Hepatocyte (in vitro differentiated cells): ENCODE measurements around the gene TH. TPM values are rescaled to one million over a fixed set of nuclear protein-coding genes. Genes with fewer than 3 reads are reported as not detected.

Experiments used
- DNase-seq: peaks from one replicate; pipeline ENCODE4 v3.0.0-alpha.2; 2016; ENCODE audit warnings: low spot score
- H2AFZ ChIP-seq: fragments of 200-600 bp; sonication (generic); 2 replicates; pipeline ENCODE4 v1.6.0; 2016; ENCODE audit warnings: antibody characterized with exemption, mild to moderate bottlenecking
- H3K27ac ChIP-seq: fragments of 200-600 bp; sonication (generic); 2 replicates; pipeline ENCODE4 v1.5.1; 2016; ENCODE audit warnings: mild to moderate bottlenecking
- H3K27me3 ChIP-seq: fragments of 200-600 bp; sonication (generic); 2 replicates; pipeline ENCODE4 v1.6.1; 2016
- H3K36me3 ChIP-seq: fragments of 200-600 bp; sonication (generic); replicated peaks from 2 replicates; pipeline ENCODE4 v1.5.1; 2016; ENCODE audit warnings: low read depth; ENCODE audit not compliant: insufficient read depth
- H3K4me1 ChIP-seq: fragments of 200-600 bp; sonication (generic); 2 replicates; pipeline ENCODE4 v1.5.1; 2016; ENCODE audit warnings: mild to moderate bottlenecking, moderate library complexity; ENCODE audit not compliant: insufficient read depth
- H3K4me2 ChIP-seq: fragments of 200-600 bp; sonication (generic); 2 replicates; pipeline ENCODE4 v1.6.0; 2016
- H3K4me3 ChIP-seq: fragments of 200-600 bp; sonication (generic); 2 replicates; pipeline ENCODE4 v1.5.1; 2016; ENCODE audit warnings: mild to moderate bottlenecking
- H3K79me2 ChIP-seq: fragments of 200-600 bp; sonication (generic); 2 replicates; pipeline ENCODE4 v1.6.0; 2017; ENCODE audit warnings: mild to moderate bottlenecking
- H3K9me2 ChIP-seq: fragments of 200-600 bp; sonication (generic); replicated peaks from 2 replicates; pipeline ENCODE4 v1.6.0; 2017; ENCODE audit warnings: mild to moderate bottlenecking; ENCODE audit not compliant: insufficient read depth
- H3K9me3 ChIP-seq: fragments of 200-600 bp; sonication (generic); 2 replicates; pipeline ENCODE4 v1.5.1; 2016; ENCODE audit warnings: low read depth, mild to moderate bottlenecking
- H4K20me1 ChIP-seq: fragments of 200-600 bp; sonication (generic); 2 replicates; pipeline ENCODE4 v1.6.0; 2016; ENCODE audit warnings: mild to moderate bottlenecking; ENCODE audit not compliant: insufficient read depth, poor library complexity, severe bottlenecking
- CTCF ChIP-seq: fragments of 200-600 bp; sonication (generic); IDR thresholded peaks from 2 replicates; pipeline ENCODE4 v1.5.1; 2016; ENCODE audit warnings: antibody characterized with exemption, mild to moderate bottlenecking; ENCODE audit not compliant: poor library complexity
- EZH2 ChIP-seq: fragments of 200-600 bp; sonication (generic); IDR thresholded peaks from 2 replicates; pipeline ENCODE4 v1.6.1; 2016; ENCODE audit warnings: antibody characterized with exemption, mild to moderate bottlenecking, borderline replicate concordance
- EZH2phosphoT487 ChIP-seq: fragments of 200-600 bp; sonication (generic); IDR thresholded peaks from one replicate; pipeline ENCODE4 v1.6.1; 2018; ENCODE audit warnings: antibody characterized with exemption, mild to moderate bottlenecking, low read depth, moderate library complexity; ENCODE audit not compliant: unreplicated experiment, severe bottlenecking
- WGBS: methylation state at CpG from one replicate; pipeline ENCODE4 v1.1.6; 2016; ENCODE audit warnings: low lambda C conversion rate; ENCODE audit errors: missing lambda C conversion rate; 5-methylcytosine and 5-hydroxymethylcytosine counted together
- polyA plus RNA-seq: library from polyadenylated mRNA; unstranded; fragments of >200 nt; fragmentation: Nextera tagmentation; extraction: Ambion mirVana; gene quantifications from 2 replicates; pipeline ENCODE4 v1.2.1, GENCODE V29; 2016
- total RNA-seq: library from RNA; depleted of rRNA; stranded (reverse); fragments of >200 nt; gene quantifications from 2 replicates; pipeline ENCODE4 v1.2.3, GENCODE V29; 2014

TH gene
- total and polyA plus RNA-seq, 2 experiments from 2014 or later: 2.6 to 15.3 TPM

- H3K4me1 ChIP-seq: no peaks in the 10 kb centered on the region
- H3K4me2 ChIP-seq: no peak within 1 kb of the TSS
- H3K9me3 ChIP-seq: no peaks in the 10 kb centered on the region
- no peaks in the 10 kb centered on the region for H3K36me3 ChIP-seq
- no peaks in the 10 kb centered on the region for H3K27me3 ChIP-seq
- TF ChIP-seq EZH2phosphoT487 (no peak), EZH2 (no peak), CTCF (no peak)
- 94% methylated on average over 8 of the region's 13 CpGs for WGBS
- H3K27ac ChIP-seq: no peak within 1 kb of the TSS
- no peak within 1 kb of the TSS for H3K4me3 ChIP-seq
- no peaks in the 10 kb centered on the region for H3K9me2 ChIP-seq
- no peak for DNase-seq
- H3K79me2 ChIP-seq: no peaks in the 10 kb centered on the region
- H4K20me1 ChIP-seq: no peaks in the 10 kb centered on the region
- H2AFZ ChIP-seq: no peak within 1 kb of the TSS
Observed at GRCh38 chr11:2160736-2161259, 10.8 kb downstream of the TH start, which contains the start of gene INS. TSS of gene INS (minus strand) at chr11:2161209. CDS start at chr11:2160971, 238 bp downstream.

- no peaks in the 10 kb centered on the region for H3K36me3 ChIP-seq
- no peak overlapping the region for H3K4me2 ChIP-seq
- no peak for TF ChIP-seq EZH2phosphoT487
- TF ChIP-seq CTCF: no peak
- no peak for TF ChIP-seq EZH2
- H3K9me3 ChIP-seq: no peaks in the 10 kb centered on the region
- 79% methylated on average over 35 of the region's 36 CpGs for WGBS
- H3K27ac ChIP-seq: no peak overlapping the region
- no peaks in the 10 kb centered on the region for H3K27me3 ChIP-seq
- H2AFZ ChIP-seq: no peak overlapping the region
- H3K4me1 ChIP-seq: no peaks in the 10 kb centered on the region
- DNase-seq: no peak
- H3K4me3 ChIP-seq: no peak overlapping the region
- no peaks in the 10 kb centered on the region for H3K9me2 ChIP-seq
- H4K20me1 ChIP-seq: no peaks in the 10 kb centered on the region
- H3K79me2 ChIP-seq: no peaks in the 10 kb centered on the region
Observed at GRCh38 chr11:2159536-2160413, 11.8 kb downstream of the TH start.

DNA sequence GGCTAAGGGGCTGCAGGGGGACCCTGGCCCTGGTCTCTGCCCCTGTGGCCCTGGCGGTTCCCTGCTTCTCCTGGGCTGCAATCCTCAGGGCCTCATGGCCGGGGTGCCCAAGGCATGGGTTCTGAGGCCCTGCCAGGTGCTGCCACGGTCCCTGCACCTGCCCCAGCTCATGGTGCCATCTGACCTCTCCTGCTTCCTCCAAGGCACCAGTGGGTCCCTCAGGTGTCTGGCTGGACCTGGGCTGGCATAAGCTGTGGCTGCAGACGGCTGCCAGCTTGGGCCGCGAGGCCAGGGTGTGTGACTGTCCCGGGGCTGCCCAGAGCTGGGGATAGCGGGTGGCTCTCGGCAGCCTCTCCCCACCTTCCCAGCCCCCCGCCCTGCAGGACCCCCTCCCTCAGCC is 12.6 kb downstream of the TH start:
- H2AFZ ChIP-seq: no peak overlapping the region
- TF ChIP-seq EZH2phosphoT487 (no peak), EZH2 (no peak), CTCF (no peak)
- no peaks in the 10 kb centered on the region for H3K9me3 ChIP-seq
- no peaks in the 10 kb centered on the region for H3K79me2 ChIP-seq
- 92% methylated on average over 7 of the region's 10 CpGs for WGBS
- no peak for DNase-seq
- H4K20me1 ChIP-seq: no peaks in the 10 kb centered on the region
- no peaks in the 10 kb centered on the region for H3K27me3 ChIP-seq
- no peak overlapping the region for H3K4me2 ChIP-seq
- no peaks in the 10 kb centered on the region for H3K36me3 ChIP-seq
- H3K27ac ChIP-seq: no peak overlapping the region
- no peaks in the 10 kb centered on the region for H3K9me2 ChIP-seq
- H3K4me1 ChIP-seq: no peaks in the 10 kb centered on the region
- H3K4me3 ChIP-seq: no peak overlapping the region
